Measurements from ENCODE around the gene SLC13A3.
A peak's percentile ranks its signal among the peaks of the same experiment; 100 is the strongest.
"Not testable (repeated sequence)": the region's sequence is repeated elsewhere in the genome, so short reads cannot be mapped to it uniquely, and the experiment has no call there.

SLC13A3 gene

DNA sequence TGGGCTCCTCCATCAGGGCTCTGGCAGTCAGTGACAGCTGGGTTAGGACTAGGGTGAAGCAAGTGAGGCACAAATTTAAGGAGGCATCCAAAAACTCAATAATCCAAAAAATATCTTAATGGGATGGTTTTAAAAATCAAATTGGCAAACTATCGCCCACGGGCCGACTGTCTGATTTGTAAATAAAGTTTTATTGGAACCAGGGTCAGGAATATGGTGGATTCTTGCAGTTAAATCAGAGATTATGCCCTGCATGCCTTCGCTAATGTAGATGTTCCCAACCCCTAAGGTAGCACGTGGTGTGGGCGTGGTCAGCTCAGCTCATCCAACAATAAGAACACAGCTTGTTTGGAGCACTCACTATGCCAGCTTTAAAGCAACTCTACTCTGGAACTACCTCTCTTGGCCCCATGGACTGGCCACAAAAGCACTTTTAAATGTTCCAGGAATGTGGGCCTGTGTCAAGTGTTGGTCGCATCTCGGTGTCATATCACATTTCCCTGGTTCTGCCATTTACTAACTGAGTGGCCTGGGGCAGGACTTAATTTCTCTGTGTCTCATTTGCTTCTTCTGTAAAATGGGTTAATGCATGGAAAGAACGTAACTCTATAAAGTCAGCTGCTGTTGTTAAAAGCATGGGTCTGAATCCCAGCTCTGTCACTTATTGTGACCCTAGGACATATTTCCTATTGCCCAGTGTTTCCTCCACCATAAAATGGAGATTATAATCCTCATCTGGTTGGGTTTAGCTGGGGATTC, 31.0 kb upstream of the SLC13A3 start:
- DNase-seq (ENCODE audit: extremely low spot score, insufficient read length, low read depth) (no peak), FAIRE-seq (no peak)

DNA sequence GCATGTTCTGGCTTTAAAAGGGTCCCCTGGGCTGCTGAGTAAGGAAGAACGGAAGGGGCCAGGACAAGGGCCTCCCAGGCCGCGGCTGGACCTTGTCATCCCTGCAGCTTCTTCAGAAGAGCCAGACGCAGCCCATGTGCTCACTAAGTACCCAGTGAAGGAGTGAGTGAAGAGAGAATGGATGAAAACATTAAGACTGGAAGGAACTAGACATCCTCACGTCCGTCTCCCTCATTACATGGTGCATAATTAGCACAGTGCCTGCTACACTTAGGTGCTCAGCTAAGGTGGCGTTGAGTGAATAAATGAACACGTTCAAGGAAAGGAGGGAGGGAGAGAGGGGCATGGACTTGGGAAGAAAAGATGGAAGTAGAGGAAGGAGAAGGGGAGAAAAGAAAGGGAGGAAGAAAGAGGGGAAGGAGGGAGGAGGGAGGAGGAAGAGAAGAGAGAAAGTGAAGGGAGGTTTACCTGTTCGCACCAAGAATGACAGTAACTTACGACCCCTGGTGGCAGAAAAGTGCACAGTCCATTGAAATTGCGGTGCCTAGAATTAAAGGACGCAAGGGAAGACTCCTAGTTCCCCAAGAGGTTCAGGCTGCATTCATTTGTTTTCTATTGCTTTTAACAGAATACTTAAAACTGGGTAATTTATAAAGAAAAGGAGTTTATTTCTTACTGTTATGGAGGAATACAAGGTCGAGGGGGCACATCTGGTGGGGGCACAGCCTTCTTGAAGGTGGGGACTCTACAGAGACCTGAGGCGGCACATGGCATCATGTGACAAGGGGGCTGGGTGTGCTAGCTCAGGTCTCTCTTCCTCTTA, 30.0 kb upstream of the SLC13A3 start:
- DNase-seq (ENCODE audit: extremely low spot score, insufficient read length, low read depth) (no peak), FAIRE-seq (peak; percentile 75)

DNA sequence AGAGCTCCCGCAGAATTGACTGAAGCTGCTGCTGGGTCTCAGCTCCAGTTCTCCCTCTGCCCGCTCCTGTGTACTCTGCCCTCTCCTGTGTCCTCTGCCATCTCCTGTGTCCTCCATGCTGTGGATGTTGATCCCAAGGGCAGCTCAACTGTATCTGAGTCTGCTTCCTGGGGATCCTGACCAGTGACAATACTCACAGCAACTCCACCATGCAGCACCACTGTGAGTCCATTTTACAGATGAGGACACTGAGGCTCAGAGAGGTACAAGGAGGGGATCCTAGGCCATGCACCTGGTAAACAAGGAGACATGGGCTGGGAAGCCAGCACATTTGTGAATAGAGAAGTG, 29.4 kb upstream of the SLC13A3 start:
- no peak for DNase-seq (ENCODE audit: extremely low spot score, insufficient read length, low read depth)
- no peak for FAIRE-seq

DNA sequence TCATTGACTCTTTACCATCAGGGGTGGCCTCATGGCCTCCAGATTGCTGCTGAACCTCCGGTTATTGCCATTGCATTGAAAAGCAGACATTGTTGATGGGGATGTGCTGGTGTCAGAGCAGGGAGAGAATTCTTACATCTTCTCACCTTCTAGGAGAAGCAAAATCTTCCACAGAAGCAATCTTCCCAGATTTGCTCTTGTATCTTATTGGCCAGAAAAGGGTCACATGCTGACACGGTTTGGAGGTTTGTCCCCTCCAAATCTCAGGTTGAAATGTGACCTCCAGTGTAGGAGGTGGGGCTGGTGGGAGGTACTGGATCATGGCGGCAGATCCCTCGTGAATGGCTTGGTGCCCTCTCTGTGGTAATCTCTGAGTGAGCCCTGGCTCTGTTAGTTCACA, 27.3 kb upstream of the SLC13A3 start:
- FAIRE-seq (no peak), DNase-seq (ENCODE audit: extremely low spot score, insufficient read length, low read depth) (no peak)

DNA sequence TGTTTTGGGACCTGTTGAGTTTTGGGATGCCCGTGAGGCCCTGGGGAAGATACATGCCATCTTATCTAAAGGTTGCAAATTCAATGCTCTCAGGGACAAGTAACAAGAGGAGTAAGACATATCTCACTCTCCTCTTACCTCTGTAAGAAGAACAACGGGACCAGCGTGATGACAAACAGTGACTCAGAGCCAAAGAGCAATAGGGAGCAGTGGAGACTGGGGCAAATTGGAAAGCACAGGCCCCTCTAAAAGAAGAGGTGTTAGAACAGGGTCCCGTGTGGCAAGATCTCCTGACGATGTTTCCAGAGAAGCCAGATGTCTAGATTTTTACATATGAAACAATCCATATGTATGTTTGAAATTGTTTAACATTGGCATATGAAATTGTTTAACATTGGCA, 26.3 kb upstream of the SLC13A3 start:
- DNase-seq (ENCODE audit: extremely low spot score, insufficient read length, low read depth): no peak
- FAIRE-seq: no peak

DNA sequence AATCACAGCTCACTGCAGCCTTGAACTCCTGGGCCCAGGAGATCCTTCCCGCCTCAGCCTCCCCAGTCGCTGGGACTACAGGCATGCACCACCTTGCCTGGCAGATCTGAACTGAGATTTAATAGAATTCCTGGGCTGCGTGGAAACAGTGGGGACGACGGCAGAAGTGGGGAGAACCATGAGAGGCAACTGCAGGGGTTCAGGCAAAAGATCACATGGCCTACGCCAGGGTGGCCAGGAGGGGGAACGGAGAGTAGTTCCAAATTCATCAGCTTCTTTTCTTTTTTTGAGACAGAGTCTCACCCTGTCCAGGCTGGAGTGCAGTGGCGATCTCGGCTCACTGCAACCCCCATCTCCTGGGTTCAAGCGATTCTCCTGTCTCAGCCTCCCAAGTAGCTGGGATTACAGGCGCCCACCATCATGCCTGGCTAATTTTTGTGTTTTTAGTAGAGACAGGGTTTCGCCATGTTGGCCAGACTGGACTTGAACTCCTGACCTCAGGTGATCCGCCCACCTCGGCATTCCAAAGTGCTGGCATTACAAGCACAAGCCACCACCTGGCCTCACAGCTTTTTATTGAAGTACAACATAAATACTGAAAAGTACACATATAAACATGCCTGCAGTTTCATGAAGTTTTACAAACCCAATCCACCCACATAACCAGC, 25.5 kb upstream of the SLC13A3 start:
- not testable (repeated sequence) for FAIRE-seq; DNase-seq (ENCODE audit: extremely low spot score, insufficient read length, low read depth)

DNA sequence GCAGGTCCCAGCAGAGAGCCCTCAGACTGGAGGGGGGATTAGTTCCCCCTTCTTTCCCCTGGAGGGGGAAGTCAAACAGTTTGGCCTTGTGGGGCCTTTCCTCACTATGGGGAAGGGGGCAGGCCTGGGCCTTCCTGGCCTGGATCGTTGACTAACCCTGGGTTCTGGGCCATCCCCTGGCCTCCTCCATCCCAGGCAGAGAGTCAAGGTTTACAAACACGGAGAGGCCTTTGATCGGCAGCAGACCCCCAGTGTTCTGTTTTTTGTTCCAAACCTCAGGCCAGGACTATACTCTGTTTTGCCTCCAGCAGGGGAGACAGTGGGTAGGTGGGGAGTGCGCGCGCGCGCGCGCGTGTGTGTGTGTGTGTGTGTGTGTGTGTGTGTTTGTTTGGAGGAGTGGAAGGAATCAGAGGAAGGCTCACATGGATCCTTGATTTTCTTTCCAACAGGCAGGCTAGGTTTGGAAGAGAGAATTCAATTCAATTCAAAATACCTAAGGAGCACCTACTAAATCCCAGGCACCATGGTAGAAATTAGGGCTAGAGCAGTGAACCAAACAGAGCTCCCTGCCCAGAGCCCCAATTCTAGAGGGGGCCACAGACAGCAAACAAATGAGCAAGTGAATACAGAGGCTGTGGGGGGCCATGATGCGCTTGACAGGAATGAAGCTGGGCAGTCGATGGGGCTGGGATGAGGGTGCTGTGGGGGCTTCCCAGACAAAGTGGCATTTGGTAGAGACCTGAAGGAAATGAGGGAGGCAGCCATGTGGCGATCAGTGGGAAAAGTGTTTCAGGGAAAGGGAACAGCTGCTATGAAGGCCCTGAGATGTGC, 23.2 kb upstream of the SLC13A3 start:
- DNase-seq (ENCODE audit: extremely low spot score, insufficient read length, low read depth): no peak
- FAIRE-seq: no peak

DNA sequence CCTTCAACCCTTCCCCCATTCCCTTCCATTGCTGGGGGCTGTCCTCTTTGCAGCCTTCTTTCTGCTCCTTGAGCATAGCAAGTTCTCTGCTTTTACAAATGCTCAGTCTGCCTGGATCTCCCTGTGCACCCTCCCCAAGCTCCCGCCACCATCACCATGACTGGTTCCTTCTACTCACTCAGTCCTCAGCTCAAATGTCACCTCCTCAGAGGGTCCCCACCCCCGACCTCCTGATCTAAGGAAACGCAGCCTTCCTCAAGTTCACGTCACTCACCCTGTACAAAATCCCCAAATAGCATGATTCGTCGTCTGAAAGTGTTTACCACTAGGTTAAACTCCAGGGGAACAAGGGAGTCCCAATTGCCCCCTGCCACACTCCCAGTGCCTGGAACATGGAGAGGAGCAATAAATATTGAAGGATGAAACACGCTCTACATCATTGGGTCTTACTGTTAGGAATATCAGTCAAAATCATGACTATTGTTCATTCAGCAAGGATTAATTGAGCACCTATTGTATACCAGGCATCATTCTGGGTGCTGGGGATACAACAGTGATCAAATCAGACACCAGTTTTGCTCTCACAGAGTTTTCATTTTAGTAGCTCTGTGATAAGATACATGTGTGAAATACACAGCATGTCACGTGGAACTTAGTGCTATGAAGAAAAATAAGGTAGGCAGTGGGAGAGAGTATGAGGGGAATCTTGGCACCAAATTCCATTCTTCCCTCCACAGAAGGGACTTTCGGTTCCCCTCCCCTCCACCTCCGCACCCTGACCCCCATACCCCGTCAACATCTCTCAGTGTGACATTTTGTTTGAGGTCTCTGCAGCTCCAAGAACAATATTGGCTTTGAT, 22.4 kb upstream of the SLC13A3 start:
- FAIRE-seq (no peak), DNase-seq (ENCODE audit: extremely low spot score, insufficient read length, low read depth) (no peak)

DNA sequence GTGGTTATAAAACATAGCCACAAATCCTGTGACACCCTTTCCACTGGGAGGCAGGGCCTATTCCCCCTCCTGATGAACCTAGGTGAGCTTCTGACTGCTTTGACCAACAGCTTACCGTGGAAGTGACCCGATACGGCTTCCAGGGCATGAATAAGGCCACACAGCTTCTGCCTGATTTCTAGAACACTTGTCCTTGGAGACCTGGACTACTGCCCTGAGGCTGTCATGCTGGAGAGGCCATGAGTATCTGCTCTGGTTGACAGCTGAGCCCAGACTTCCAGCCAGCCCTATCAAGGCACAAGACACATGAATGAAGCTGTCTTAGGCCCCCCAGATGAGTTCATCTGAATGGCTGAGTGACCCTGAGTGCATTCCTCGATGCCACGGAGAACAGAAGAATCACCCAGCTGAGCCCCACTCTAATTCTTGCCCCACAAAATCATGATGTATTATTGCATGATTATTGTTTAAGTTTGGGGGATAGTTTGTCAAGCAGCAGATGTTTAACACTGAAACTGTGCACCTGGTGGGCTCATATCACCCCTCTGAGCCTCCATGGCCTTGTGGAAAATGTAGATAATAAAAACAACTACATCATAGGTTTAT, 21.4 kb upstream of the SLC13A3 start:
- DNase-seq (ENCODE audit: extremely low spot score, insufficient read length, low read depth): no peak
- FAIRE-seq: no peak

DNA sequence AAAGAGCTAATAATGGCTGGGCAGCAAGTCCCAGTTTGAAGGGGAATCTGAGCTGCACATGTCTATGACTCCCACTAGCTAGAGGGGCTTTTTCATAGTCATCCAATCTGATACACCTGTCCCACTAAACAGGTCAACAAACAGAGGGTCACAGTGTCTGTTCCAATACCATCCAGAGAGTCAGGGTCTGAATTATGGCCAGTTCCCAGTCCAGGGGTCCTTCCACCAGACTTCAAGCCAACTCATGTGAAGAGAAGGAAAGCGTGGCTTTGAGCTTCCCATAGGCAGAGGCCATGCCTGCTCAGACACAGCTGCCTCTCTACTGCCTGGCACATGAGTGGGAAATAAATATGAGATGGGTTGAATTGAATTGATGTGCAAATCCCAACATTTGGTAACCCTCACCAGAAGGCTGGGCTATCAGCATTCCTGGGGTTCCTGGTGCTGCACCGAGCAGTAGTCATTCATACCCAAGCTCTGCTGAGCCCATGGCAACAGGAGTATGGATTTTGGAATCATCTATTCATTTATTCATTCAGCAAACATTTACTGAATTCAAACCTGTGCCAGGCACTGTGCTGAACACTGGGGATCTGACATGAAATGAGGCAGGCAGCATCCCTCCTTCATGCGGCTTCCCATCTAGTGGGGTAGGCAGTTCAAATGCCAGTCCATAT, 20.7 kb upstream of the SLC13A3 start:
- FAIRE-seq: no peak
- DNase-seq (ENCODE audit: extremely low spot score, insufficient read length, low read depth): no peak

DNA sequence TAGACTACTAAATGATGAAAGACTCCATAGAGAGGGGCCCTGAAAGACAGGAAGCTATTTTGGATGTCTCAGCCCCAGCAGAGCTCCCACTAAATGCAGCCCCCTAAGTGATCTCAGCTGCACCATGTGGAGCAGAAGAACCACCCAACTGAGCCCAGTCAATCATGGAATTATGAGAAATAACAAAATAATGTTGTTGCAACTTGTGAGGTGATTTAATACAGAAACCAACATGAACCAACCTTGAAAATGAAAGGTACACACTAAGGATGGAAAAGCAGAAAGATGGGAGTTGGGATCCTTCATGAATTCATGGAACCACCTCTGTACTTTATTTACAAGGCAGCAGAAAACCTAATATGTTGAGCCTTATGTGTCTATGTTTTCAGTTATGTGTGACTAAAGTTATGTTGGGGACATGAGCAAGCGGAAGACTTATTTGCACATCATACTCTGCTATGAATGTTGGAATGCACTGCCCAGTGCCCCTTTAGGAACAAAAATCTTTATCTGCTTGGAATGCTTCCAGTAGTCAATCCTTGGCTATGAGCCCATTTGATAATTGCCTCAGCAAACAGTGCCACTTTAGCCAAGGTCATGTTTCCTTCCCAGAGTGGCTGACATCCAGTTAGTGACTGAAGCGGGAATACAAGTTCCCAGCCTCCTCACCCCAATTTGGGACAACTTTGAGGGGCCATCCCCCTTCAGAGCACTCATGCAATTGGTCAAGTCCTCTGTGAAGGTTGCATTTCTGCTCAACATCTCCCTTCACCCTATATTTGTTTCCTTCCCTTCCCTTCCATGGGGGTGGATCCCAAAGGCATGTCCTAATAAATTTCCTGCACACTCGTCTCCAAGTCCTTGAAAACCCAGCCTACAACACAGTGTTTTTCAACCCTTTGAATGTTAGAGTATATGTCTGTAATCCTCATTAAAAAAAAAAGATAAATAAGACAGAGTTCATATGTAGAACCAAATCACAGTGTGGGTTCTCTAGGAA, 19.6 kb upstream of the SLC13A3 start:
- DNase-seq (ENCODE audit: extremely low spot score, insufficient read length, low read depth): no peak
- FAIRE-seq: no peak

DNA sequence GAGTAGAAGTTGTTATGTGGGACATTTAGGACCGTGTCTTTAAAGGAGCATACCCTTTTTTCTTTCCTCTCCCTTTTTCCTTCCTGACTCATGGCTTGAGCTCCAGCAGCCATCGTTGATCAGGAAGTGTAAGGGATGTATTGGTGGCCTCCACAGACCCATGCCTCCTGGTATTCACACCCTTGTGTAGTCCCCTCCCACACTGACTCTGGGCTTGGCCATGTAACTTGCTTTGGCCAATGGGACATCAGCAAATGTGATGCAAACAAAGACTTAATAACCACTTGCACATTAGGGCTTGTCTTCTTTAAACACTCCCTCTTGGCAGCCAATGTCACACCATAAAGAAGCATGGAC, 18.9 kb upstream of the SLC13A3 start:
- no peak for DNase-seq (ENCODE audit: extremely low spot score, insufficient read length, low read depth)
- FAIRE-seq: no peak

DNA sequence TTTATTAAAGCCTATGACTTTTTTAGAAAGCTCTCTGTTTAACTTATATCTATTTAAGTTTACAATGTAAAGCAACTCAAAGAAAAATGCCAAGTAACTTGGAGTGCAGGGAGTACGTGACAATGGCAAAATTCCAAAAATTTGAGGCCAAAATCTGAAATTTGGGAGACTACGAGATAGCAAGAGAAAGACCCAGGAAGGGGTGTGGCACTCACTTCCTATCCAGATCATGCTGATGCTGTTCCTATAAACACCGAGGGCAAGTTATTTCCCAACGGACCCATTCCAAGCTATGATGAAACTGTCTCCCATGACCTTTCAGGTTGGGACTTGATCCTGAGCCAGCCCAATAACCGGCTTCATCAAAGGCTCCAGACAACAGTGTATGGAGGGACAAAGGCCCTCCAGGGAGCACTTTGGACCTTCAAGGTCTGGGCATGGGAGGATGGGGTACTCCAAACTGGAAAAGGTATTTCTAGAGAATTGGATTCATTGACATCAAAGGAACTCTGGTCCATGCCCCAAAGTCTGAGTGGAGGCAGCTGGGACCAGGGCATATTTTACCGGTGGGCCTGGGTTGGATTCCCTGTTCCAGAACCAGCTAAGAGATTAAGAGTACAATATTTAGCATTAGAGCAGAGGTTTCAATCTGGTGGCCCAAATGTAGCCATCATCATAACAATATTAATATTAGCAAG, 15.7 kb upstream of the SLC13A3 start:
- FAIRE-seq (no peak), DNase-seq (ENCODE audit: extremely low spot score, insufficient read length, low read depth) (no peak)

DNA sequence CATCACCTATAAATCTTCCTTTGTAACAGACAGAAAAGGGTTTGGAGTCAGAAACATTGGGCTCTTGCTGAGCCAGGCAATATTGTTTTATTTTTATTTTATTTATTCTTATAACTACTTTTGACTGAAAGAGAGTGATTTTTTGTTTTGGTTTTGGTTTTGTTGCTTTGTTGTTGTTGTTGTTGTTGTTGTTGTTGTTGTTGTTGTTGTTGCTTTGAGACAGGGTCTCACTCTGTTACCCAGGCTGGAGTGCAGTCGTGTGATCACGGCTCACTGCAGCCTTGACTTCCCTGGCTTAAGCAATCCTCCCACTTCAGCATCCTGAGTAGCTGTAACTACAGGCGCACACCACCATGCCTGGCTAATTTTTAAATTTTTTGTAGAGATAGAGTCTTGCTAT, 15.0 kb upstream of the SLC13A3 start:
- FAIRE-seq: no peak
- DNase-seq (ENCODE audit: extremely low spot score, insufficient read length, low read depth): no peak

DNA sequence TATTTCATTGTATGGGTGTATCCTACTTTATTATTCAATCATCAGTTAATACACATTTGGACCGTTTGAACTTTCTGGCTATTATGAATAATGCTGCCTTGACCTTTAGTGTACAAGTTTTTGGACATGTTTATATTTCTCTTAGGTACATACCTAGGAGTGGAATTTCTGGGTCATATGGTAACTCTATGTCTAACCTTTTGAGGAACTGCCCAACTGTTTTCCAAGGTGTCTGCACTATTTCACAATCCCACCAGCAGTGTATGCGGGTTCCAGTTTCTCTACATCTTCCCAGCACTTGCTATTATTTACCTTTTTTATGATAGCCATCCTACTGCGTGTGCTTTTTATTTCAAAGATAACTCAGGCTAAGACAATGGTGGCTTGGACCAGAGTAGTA, 14.3 kb upstream of the SLC13A3 start:
- DNase-seq (ENCODE audit: extremely low spot score, insufficient read length, low read depth): no peak
- FAIRE-seq: no peak

DNA sequence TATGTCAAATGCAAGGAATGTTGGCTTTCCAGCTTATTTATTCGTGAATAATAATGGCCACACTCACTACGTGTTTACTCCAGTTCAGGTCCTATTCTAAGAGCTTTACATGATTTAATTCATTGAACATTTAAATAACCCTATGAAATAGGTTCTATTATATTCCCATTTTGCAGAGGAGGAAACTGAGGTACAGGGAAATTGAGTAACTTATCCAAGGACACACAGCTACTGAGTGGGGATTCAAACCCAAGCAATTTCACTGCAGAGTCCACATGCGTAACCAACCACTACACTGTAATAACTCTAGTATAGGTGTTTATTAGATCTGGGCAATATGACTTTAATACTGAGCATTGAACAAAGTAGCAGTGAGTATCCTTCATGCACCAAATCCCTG, 12.3 kb upstream of the SLC13A3 start:
- FAIRE-seq: no peak

DNA sequence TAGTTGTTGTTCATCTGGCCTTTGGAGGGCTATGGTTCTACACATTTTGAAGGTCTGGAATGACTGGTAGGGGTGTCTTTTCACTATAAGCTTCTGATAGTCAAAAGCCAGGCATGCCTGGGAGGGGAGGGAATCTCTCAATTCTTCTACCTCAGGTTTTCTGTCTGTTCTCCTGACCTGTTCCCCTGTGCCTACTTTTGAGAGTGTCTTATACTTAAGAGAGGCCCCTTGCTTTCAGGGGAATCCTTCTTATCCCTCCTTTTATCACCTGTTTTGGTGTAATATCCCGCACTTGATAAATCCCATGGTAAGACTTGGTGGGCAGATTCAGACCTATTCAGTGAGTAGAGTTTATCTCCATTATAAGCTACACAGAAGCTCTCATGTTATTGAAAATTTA, 10.4 kb upstream of the SLC13A3 start:
- FAIRE-seq (no peak), DNase-seq (ENCODE audit: extremely low spot score, insufficient read length, low read depth) (no peak)

More for the DNA sequence above, 12.3 kb upstream of the SLC13A3 start:
- no peak for DNase-seq (ENCODE audit: extremely low spot score, insufficient read length, low read depth)

All from GM18507 (cell line).